ENCODE results near the gene NEUROG1. TPM values are rescaled to one million over a fixed set of nuclear protein-coding genes. Genes with fewer than 3 reads are reported as not detected.
"Not testable (repeated sequence)": the region's sequence is repeated elsewhere in the genome, so short reads cannot be mapped to it uniquely, and the experiment has no call there.

The NEUROG1 gene
- total RNA-seq, 4 donors from 2014 or later, result not detected

GRCh38 chr5:135534609-135535419, 950 bp downstream of the NEUROG1 start:
- H3K9me3 ChIP-seq, result no peaks in the 10 kb centered on the region
- intact Hi-C loops (cut with DNase I; ENCODE audit: low total_unique reads), result no loop called here
- H3K4me3 ChIP-seq, result peak overlapping the region in 1 of 4 donors; percentile 28
- ATAC-seq, result no peak
- H3K27me3 ChIP-seq, result peaks cover 64 to 82% (median 73%) of the 10 kb centered on the region in 3 donors
- in situ Hi-C loops (cut with MboI; ENCODE audit: low sequenced_read_pairs in 4 of 4), result no loop called here
- H3K4me1 ChIP-seq, result peaks cover 0 to 4% of the 10 kb centered on the region in 2 donors
- H3K36me3 ChIP-seq, result no peaks in the 10 kb centered on the region
- no peak for TF ChIP-seq CTCF (IDR thresholded peaks at IDR 0.05 in 4 of 5, conservative IDR thresholded peaks at IDR 0.05 in 1 of 5)
- no peak for TF ChIP-seq POLR2A (IDR thresholded peaks at IDR 0.05)
- no peak overlapping the region for H3K27ac ChIP-seq
- DNase-seq, result no peak

GRCh38 chr5:135533794-135534193, 2.0 kb downstream of the NEUROG1 start:
- no peak for TF ChIP-seq POLR2A (IDR thresholded peaks at IDR 0.05)
- no peak for TF ChIP-seq CTCF (IDR thresholded peaks at IDR 0.05 in 4 of 5, conservative IDR thresholded peaks at IDR 0.05 in 1 of 5)
- peaks cover 64 to 75% (median 69%) of the 10 kb centered on the region in 3 donors for H3K27me3 ChIP-seq
- no peak for ATAC-seq
- H3K4me1 ChIP-seq, result peaks cover 0 to 4% of the 10 kb centered on the region in 2 donors
- H3K36me3 ChIP-seq, result no peaks in the 10 kb centered on the region
- in situ Hi-C loops (cut with MboI; ENCODE audit: low sequenced_read_pairs in 4 of 4), result no loop called here
- no peak overlapping the region for H3K27ac ChIP-seq
- intact Hi-C loops (cut with DNase I; ENCODE audit: low total_unique reads), result no loop called here
- DNase-seq, result no peak
- H3K4me3 ChIP-seq, result no peak overlapping the region
- H3K9me3 ChIP-seq, result no peaks in the 10 kb centered on the region

GRCh38 chr5:135533334-135533733, 2.4 kb downstream of the NEUROG1 start:
- DNase-seq (no peak), ATAC-seq (no peak)
- no peak for TF ChIP-seq CTCF (IDR thresholded peaks at IDR 0.05 in 4 of 5, conservative IDR thresholded peaks at IDR 0.05 in 1 of 5)
- no peak for TF ChIP-seq POLR2A (IDR thresholded peaks at IDR 0.05)
- H3K27me3 ChIP-seq, result peaks cover 63 to 71% (median 65%) of the 10 kb centered on the region in 3 donors
- no peak overlapping the region for H3K27ac ChIP-seq
- intact Hi-C loops (cut with DNase I; ENCODE audit: low total_unique reads), result no loop called here
- no peaks in the 10 kb centered on the region for H3K9me3 ChIP-seq
- H3K4me1 ChIP-seq, result peaks cover 0 to 4% of the 10 kb centered on the region in 2 donors
- H3K4me3 ChIP-seq, result no peak overlapping the region
- no peaks in the 10 kb centered on the region for H3K36me3 ChIP-seq
- in situ Hi-C loops (cut with MboI; ENCODE audit: low sequenced_read_pairs in 4 of 4), result no loop called here

GRCh38 chr5:135529576-135529975, 6.2 kb downstream of the NEUROG1 start:
- H3K27ac ChIP-seq; ATAC-seq; H3K4me3 ChIP-seq; H3K9me3 ChIP-seq; H3K4me1 ChIP-seq; DNase-seq; in situ Hi-C loops (cut with MboI; ENCODE audit: low sequenced_read_pairs in 4 of 4); H3K36me3 ChIP-seq; intact Hi-C loops (cut with DNase I; ENCODE audit: low total_unique reads): not testable (repeated sequence)
- H3K27me3 ChIP-seq, result peaks cover 33 to 42% (median 40%) of the 10 kb centered on the region in 3 donors

GRCh38 chr5:135526924-135527323, 8.8 kb downstream of the NEUROG1 start:
- no peak overlapping the region for H3K4me3 ChIP-seq
- intact Hi-C loops (cut with DNase I; ENCODE audit: low total_unique reads) (no loop called here), in situ Hi-C loops (cut with MboI; ENCODE audit: low sequenced_read_pairs in 4 of 4) (no loop called here)
- H3K27me3 ChIP-seq, result peaks cover 13 to 21% (median 14%) of the 10 kb centered on the region in 3 donors
- H3K27ac ChIP-seq, result no peak overlapping the region
- no peaks in the 10 kb centered on the region for H3K9me3 ChIP-seq
- DNase-seq (no peak), ATAC-seq (no peak)
- TF ChIP-seq CTCF (IDR thresholded peaks at IDR 0.05 in 4 of 5, conservative IDR thresholded peaks at IDR 0.05 in 1 of 5) (no peak), POLR2A (IDR thresholded peaks at IDR 0.05) (no peak)
- H3K36me3 ChIP-seq, result no peaks in the 10 kb centered on the region
- no peaks in the 10 kb centered on the region for H3K4me1 ChIP-seq

Data from gastrocnemius medialis (tissue), 4 donors.